K562 (cell line): ENCODE results near the gene PPT1. TPM values are rescaled to one million over a fixed set of nuclear protein-coding genes. Genes with fewer than 3 reads are reported as not detected.

Experiments used
- ATAC-seq: fragments of 200-7000 bp; cut with Tn5 transposase; 3 replicates; pipeline ENCODE4 v1.9.1; 2020; ENCODE audit warnings: moderate library complexity
- BruUV-seq: library from RNA; stranded (reverse); fragments of 400-500 nt; replicated peaks from 2 replicates; lab custom pipeline; 2021; lab: Mats Ljungman, UMichigan
- CTCF ChIA-PET: fragments of 300-600 bp; formaldehyde crosslinking; extraction: SDS; loops from one replicate; lab custom pipeline; 2021; ENCODE audit warnings: low intra/inter-chr PET ratio; lab: Yijun Ruan, JAX
- POLR2A ChIA-PET: fragments of 300-600, 350-650 bp; sonication (Branson Sonifier 250); formaldehyde crosslinking; extraction: SDS; loops from one replicate; lab custom pipeline; 2021; ENCODE audit warnings: antibody characterized with exemption, inconsistent platforms; lab: Yijun Ruan, JAX
- DNase-seq, 4 experiments: peaks; one replicate each; pipeline versions ENCODE4 v3.0.0 to v3.0.0-alpha.2; 2011 to 2018; ENCODE audit warnings: low spot score in 3 of 4, mixed read lengths in 3 of 4; ENCODE audit errors: extremely low read depth in 1 of 4
- FAIRE-seq: peaks from 2 replicates; lab custom pipeline; 2011; peaks lifted over from hg19 to GRCh38; lab: Jason Lieb, UNC
- H2AFZ ChIP-seq: 2 replicates; pipeline ENCODE4 v1.6.0; 2011; ENCODE audit warnings: low read depth, low read length, control low read depth, inconsistent platforms
- H3K27ac ChIP-seq: fragments of 200-600 bp; 3 replicates; pipeline ENCODE4 v1.8.0; 2011; ENCODE audit warnings: low read depth, mild to moderate bottlenecking, control low read depth, inconsistent platforms, low read length, moderate library complexity, mixed read lengths; ENCODE audit errors: extremely low read depth
- H3K27me3 ChIP-seq, 2 experiments: fragments of 300-600 bp in 1 of 2; 2 replicates in 1 of 2; 3 replicates in 1 of 2; pipeline versions ENCODE4 v1.6.0 to v1.8.0; 2011; ENCODE audit warnings: inconsistent platforms in 2 of 2, low read length in 2 of 2, mild to moderate bottlenecking in 1 of 2, mixed read lengths in 1 of 2, moderate library complexity in 1 of 2; ENCODE audit not compliant: control insufficient read depth in 2 of 2, insufficient read depth in 2 of 2
- H3K36me3 ChIP-seq: fragments of 300-600 bp; 3 replicates; pipeline ENCODE4 v1.8.0; 2011; ENCODE audit warnings: mild to moderate bottlenecking, low read length, inconsistent platforms; ENCODE audit not compliant: control insufficient read depth, insufficient read depth
- H3K4me1 ChIP-seq, 2 experiments: fragments of 200-600 bp in 1 of 2; replicated peaks in 1 of 2; 2 replicates in 1 of 2; 3 replicates in 1 of 2; pipeline versions ENCODE4 v1.5.1 to v1.8.0; 2011; ENCODE audit warnings: inconsistent platforms in 2 of 2, low read length in 2 of 2, mild to moderate bottlenecking in 1 of 2, mixed read lengths in 1 of 2, moderate library complexity in 1 of 2; ENCODE audit not compliant: control insufficient read depth in 2 of 2, insufficient read depth in 2 of 2
- H3K4me2 ChIP-seq: 2 replicates; pipeline ENCODE4 v1.6.1; 2011; ENCODE audit warnings: low read length, control low read depth, inconsistent platforms, mixed read lengths; ENCODE audit not compliant: insufficient read depth
- H3K4me3 ChIP-seq: fragments of 200-600 bp; sonication (generic), shearing (Covaris generic); 2 replicates; pipeline ENCODE4 v1.5.1; 2016; ENCODE audit warnings: control low read depth, inconsistent platforms
- H3K79me2 ChIP-seq: fragments of 200-600 bp; 3 replicates; pipeline ENCODE4 v1.8.0; 2011; ENCODE audit warnings: low read length, inconsistent platforms; ENCODE audit not compliant: control insufficient read depth, insufficient read depth
- H3K9ac ChIP-seq, 2 experiments: 2 replicates each; pipeline versions ENCODE4 v1.6.0 to v1.6.1; 2011; ENCODE audit warnings: low read depth in 2 of 2, low read length in 2 of 2, control low read depth in 1 of 2, inconsistent platforms in 1 of 2, mild to moderate bottlenecking in 1 of 2, mixed read lengths in 1 of 2; ENCODE audit not compliant: insufficient read depth in 1 of 2
- H3K9me1 ChIP-seq: one replicate; pipeline ENCODE4 v1.6.0; 2011; ENCODE audit warnings: inconsistent platforms, mild to moderate bottlenecking, low read length, moderate library complexity; ENCODE audit not compliant: control insufficient read depth, insufficient read depth
- H3K9me3 ChIP-seq: replicated peaks from 2 replicates; pipeline ENCODE4 v1.5.1; 2011; ENCODE audit warnings: low read depth, low read length, inconsistent platforms; ENCODE audit not compliant: control insufficient read depth, insufficient read depth
- H4K20me1 ChIP-seq: replicated peaks from 2 replicates; pipeline ENCODE4 v1.6.1; 2011; ENCODE audit warnings: low read length, inconsistent platforms, mixed read lengths; ENCODE audit not compliant: control insufficient read depth, insufficient read depth
- CBX3 ChIP-seq, 2 experiments: IDR thresholded peaks; 1 replicate in 1 of 2; 2 replicates in 1 of 2; pipeline ENCODE4 v1.6.1; 2012; ENCODE audit warnings: inconsistent platforms in 2 of 2, low read length in 2 of 2, borderline replicate concordance in 1 of 2, control low read depth in 1 of 2
- EHMT2 ChIP-seq: fragments of 450-650 bp; IDR thresholded peaks from 2 replicates; pipeline ENCODE4 v1.6.1; 2018; ENCODE audit warnings: antibody characterized with exemption
- FUS ChIP-seq: fragments of 200-400 bp; formaldehyde crosslinking; optimal IDR thresholded peaks from 2 replicates; pipeline ENCODE3; 2017; ENCODE audit warnings: low read depth, low read length
- KLF6 ChIP-seq: fragments of 250-450 bp; sonication (Bioruptor Pico); IDR thresholded peaks from 2 replicates; pipeline ENCODE4 v1.4.0; 2020; ENCODE audit warnings: mild to moderate bottlenecking, moderate library complexity, borderline replicate concordance
- MAFK ChIP-seq: IDR thresholded peaks from 2 replicates; pipeline ENCODE4 v1.6.1; 2011; ENCODE audit warnings: low read length, improper control_type of control experiment
- PCBP2 ChIP-seq: fragments of 200-400 bp; formaldehyde crosslinking; IDR thresholded peaks from 2 replicates; pipeline ENCODE4 v1.6.1; 2018; ENCODE audit warnings: low read length, low read depth, mild to moderate bottlenecking, moderate library complexity; ENCODE audit not compliant: poor library complexity, severe bottlenecking
- SIN3A ChIP-seq, 2 experiments: fragments of 150-350 bp in 1 of 2; IDR thresholded peaks; 2 replicates each; pipeline ENCODE4 v1.6.1; 2011 to 2016; ENCODE audit warnings: borderline replicate concordance in 2 of 2, low read depth in 2 of 2, low read length in 2 of 2, mild to moderate bottlenecking in 2 of 2, moderate library complexity in 2 of 2; ENCODE audit not compliant: control insufficient read depth in 1 of 2
- SMARCE1 ChIP-seq: fragments of 450-650 bp; IDR thresholded peaks from 2 replicates; pipeline ENCODE4 v1.7.1; 2016; ENCODE audit warnings: mild to moderate bottlenecking
- SMC3 ChIP-seq: conservative IDR thresholded peaks from 2 replicates; pipeline ENCODE4 v1.6.1; 2011; ENCODE audit warnings: low read depth, low read length, improper control_type of control experiment; ENCODE audit not compliant: insufficient read depth
- TRIM24 ChIP-seq, 2 experiments: fragments of 450-650 bp; IDR thresholded peaks; 2 replicates each; pipeline ENCODE4 v1.6.1; 2016
- TRIM28 ChIP-seq: fragments of 450-650 bp; IDR thresholded peaks from 2 replicates; pipeline ENCODE4 v1.6.1; 2017
- ZNF311 ChIP-seq: fragments of 250-450 bp; sonication (Bioruptor Pico); IDR thresholded peaks from 2 replicates; pipeline ENCODE4 v1.4.0; 2020; ENCODE audit warnings: mild to moderate bottlenecking, moderate library complexity
- ZNF561 ChIP-seq: fragments of 450-650 bp; formaldehyde crosslinking; conservative IDR thresholded peaks from 2 replicates; pipeline ENCODE4 v1.4.0; 2020; ENCODE audit warnings: mild to moderate bottlenecking, moderate library complexity
- WGBS: fragments of 100-300 bp; shearing (Covaris generic); methylation state at CpG from one replicate; pipeline ENCODE4 v1.1.6; 2016; ENCODE audit warnings: low coverage, mixed read lengths; ENCODE audit not compliant: insufficient coverage; ENCODE audit errors: missing lambda C conversion rate; 5-methylcytosine and 5-hydroxymethylcytosine counted together
- in situ Hi-C: fragments of 300-500 bp; cut with MboI; formaldehyde crosslinking; loops from 4 replicates; pipeline ENCODE4 v1.15.0; 2018; ENCODE audit warnings: inconsistent platforms, mixed read lengths
- intact Hi-C: fragments of 100-400 bp; cut with micrococcal nuclease; formaldehyde crosslinking; loops from 2 replicates; pipeline ENCODE4 v1.14.2; 2022
- polyA plus RNA-seq, 8 experiments: library from polyadenylated mRNA; depleted of rRNA in 4 of 8; stranded (reverse) in 5 of 8; unstranded in 3 of 8; fragments of >200 nt; fragmentation: Nextera tagmentation in 2 of 8; fragmentation: Illumina TruSeq in 1 of 8; extraction: Ambion mirVana in 2 of 8; extraction: Trizol in 1 of 8; gene quantifications; 2 replicates each; pipeline versions ENCODE4 v1.2.1 to v1.2.3, GENCODE V29; 2011 to 2014; ENCODE audit warnings: inconsistent platforms in 1 of 8, missing spikeins in 1 of 8
- total RNA-seq, 7 experiments: library from RNA; depleted of rRNA in 6 of 7; stranded (reverse); fragments of >200 nt in 6 of 7; fragmentation: Illumina TruSeq in 2 of 7; extraction: Trizol in 2 of 7; gene quantifications; 2 replicates each; pipeline versions ENCODE4 v1.2.1 to v1.2.3, GENCODE V29; 2011 to 2021; ENCODE audit warnings: low replicate concordance in 1 of 7
- TF ChIP-seq, protein P1 (sequence below): fragments of 450-650 bp; formaldehyde crosslinking; conservative IDR thresholded peaks from 2 replicates; pipeline ENCODE4 v1.4.0; 2022; ENCODE audit warnings: mild to moderate bottlenecking, missing genetic modification characterization
- TF ChIP-seq, protein P2 (sequence below): fragments of 450-650 bp; IDR thresholded peaks from 2 replicates; pipeline ENCODE4 v1.6.1; 2018; ENCODE audit warnings: mild to moderate bottlenecking, low read depth; ENCODE audit not compliant: partially characterized antibody

The PPT1 gene
- total and polyA plus RNA-seq, 9 of the 15 experiments (the other 6 are each of a cell fraction or from before 2014, with no cell fraction given): 72.2 to 285 (median 143) TPM

DNA sequence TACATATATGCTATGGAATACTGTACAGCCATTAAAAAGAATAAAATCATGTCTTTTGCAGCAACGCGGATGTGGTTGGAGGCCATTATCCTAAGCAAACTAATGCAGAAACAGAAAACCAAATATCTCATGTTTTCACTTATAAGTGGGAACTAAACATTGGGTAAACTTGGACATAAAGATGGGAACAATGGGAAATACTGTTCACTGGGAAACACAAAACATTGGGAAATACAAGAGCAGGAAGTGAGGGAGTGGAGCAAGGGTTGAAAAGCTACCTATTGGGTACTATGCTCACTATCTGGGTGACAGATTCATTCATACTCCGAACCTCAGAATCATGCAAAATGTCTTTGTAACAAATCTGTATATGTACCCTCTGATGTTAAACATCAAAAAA, 17.3 kb upstream of the PPT1 start:
- Histone ChIP-seq H3K27me3 (peaks cover 0 to 7% of the 10 kb centered on the region in 2 experiments; a peak in 1 of 5 replicates), H3K27ac (no peak overlapping the region), H2AFZ (no peak overlapping the region), H3K9me3 (peaks cover 4% of the 10 kb centered on the region; the same call in 1 of the 2 replicates), H4K20me1 (no peaks in the 10 kb centered on the region), H3K4me3 (no peak overlapping the region), H3K36me3 (no peaks in the 10 kb centered on the region), H3K79me2 (no peaks in the 10 kb centered on the region), H3K4me2 (no peak overlapping the region), H3K4me1 (no peaks in the 10 kb centered on the region), H3K9me1 (no peaks in the 10 kb centered on the region), H3K9ac (no peak overlapping the region)
- CTCF ChIA-PET: no interaction called here
- FAIRE-seq (no peak), DNase-seq (no peak), ATAC-seq (no peak)
- intact Hi-C loops (no loop called here), in situ Hi-C loops (no loop called here)
- BruUV-seq: no TSS peak
- POLR2A ChIA-PET: interaction anchor here (0.6 kb wide), 1 partner anchor 290 kb away, joined by 5 read pairs; no protein-coding TSS in a partner anchor
- WGBS: 31% methylated on average over 3 of the region's 3 CpGs
- TF ChIP-seq SIN3A (IDR thresholded peaks at IDR 0.05; ENCODE audit: borderline replicate concordance in 2 of 2, control insufficient read depth in 1 of 2, low read depth in 2 of 2, low read length in 2 of 2) (no peak), SMARCE1 (no peak), FUS (no peak)

DNA sequence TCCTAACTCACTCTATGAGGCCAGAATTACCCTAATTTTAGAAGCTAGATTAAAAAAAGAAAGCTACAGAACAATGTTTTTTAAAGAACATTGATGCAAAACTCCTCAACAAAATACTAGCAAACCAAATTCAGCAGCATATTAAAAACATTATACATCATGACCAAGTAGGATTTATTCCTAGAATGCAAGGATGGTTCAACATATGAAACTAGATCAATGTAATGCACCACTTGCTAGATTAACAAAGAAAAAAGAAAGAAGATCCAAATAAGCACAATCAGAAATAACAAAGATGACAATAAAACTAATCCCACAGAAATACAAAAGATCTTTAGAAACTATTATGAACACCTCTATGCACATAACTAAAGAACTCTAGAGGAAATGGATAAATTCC, 13.3 kb upstream of the PPT1 start:
- no peaks in the 10 kb centered on the region for H3K4me1 ChIP-seq
- intact Hi-C loops: no loop called here
- no peaks in the 10 kb centered on the region for H3K9me1 ChIP-seq
- H2AFZ ChIP-seq: no peak overlapping the region
- H3K4me3 ChIP-seq: no peak overlapping the region
- H3K27ac ChIP-seq: no peak overlapping the region
- H4K20me1 ChIP-seq: no peaks in the 10 kb centered on the region
- H3K36me3 ChIP-seq: no peaks in the 10 kb centered on the region
- in situ Hi-C loops: no loop called here
- ATAC-seq (no peak), DNase-seq (no peak), FAIRE-seq (no peak)
- ChIA-PET CTCF (no interaction called here), POLR2A (no interaction called here)
- no peaks in the 10 kb centered on the region for H3K79me2 ChIP-seq
- H3K9me3 ChIP-seq: peaks cover 4% of the 10 kb centered on the region; the same call in 1 of the 2 replicates
- no peak overlapping the region for H3K9ac ChIP-seq
- no peaks in the 10 kb centered on the region for H3K27me3 ChIP-seq
- BruUV-seq: no TSS peak
- no peak overlapping the region for H3K4me2 ChIP-seq
- TF ChIP-seq ZNF561 (CRISPR knock-in tag) (no peak), KLF6 (no peak), SMC3 (no peak), MAFK (no peak), TRIM24 (IDR thresholded peaks at IDR 0.05) (0 out of 4 replicates have a peak, but pooled peaks of 1 of the 2 experiments have one; percentile 31), CBX3 (IDR thresholded peaks at IDR 0.05; ENCODE audit: borderline replicate concordance in 1 of 2, low read length in 2 of 2) (0 out of 3 replicates have a peak, but pooled peaks of 1 of the 2 experiments have one; percentile 49), PCBP2 (no peak), TRIM28 (peak; percentile 64; the same call in 1 of the 2 replicates), EHMT2 (no peak), ZNF311 (no peak)
- TF ChIP-seq, protein P1, sequence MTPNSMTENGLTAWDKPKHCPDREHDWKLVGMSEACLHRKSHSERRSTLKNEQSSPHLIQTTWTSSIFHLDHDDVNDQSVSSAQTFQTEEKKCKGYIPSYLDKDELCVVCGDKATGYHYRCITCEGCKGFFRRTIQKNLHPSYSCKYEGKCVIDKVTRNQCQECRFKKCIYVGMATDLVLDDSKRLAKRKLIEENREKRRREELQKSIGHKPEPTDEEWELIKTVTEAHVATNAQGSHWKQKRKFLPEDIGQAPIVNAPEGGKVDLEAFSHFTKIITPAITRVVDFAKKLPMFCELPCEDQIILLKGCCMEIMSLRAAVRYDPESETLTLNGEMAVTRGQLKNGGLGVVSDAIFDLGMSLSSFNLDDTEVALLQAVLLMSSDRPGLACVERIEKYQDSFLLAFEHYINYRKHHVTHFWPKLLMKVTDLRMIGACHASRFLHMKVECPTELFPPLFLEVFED (CRISPR knock-in tag): no peak
- TF ChIP-seq, protein P2, sequence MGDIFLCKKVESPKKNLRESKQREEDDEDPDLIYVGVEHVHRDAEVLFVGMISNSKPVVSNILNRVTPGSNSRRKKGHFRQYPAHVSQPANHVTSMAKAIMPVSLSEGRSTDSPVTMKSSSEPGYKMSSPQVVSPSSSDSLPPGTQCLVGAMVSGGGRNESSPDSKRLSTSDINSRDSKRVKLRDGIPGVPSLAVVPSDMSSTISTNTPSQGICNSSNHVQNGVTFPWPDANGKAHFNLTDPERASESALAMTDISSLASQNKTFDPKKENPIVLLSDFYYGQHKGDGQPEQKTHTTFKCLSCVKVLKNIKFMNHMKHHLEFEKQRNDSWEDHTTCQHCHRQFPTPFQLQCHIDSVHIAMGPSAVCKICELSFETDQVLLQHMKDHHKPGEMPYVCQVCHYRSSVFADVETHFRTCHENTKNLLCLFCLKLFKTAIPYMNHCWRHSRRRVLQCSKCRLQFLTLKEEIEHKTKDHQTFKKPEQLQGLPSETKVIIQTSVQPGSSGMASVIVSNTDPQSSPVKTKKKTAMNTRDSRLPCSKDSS: peak; percentile 18
